IMR-90 (cell line): ENCODE results near the gene ZNF214. TPM values are rescaled to one million over a fixed set of nuclear protein-coding genes. Genes with fewer than 3 reads are reported as not detected.

Experiments
- ATAC-seq: fragments of 200-7000 bp; cut with Tn5 transposase; 2 replicates; pipeline ENCODE4 v1.9.1; 2020; ENCODE audit warnings: low read depth, mild to moderate bottlenecking, moderate library complexity
- BruUV-seq: library from RNA; stranded (reverse); fragments of 400-500 nt; replicated peaks from 2 replicates; lab custom pipeline; 2021; lab: Mats Ljungman, UMichigan
- CTCF ChIA-PET: fragments of 300-600 bp; formaldehyde crosslinking; extraction: SDS; loops from one replicate; lab custom pipeline; 2021; ENCODE audit warnings: antibody characterized with exemption; lab: Yijun Ruan, JAX
- POLR2A ChIA-PET: fragments of 300-600 bp; sonication (Branson Sonifier 250); formaldehyde crosslinking; loops from one replicate; lab custom pipeline; 2022; ENCODE audit warnings: antibody characterized with exemption; ENCODE audit not compliant: unreplicated experiment; lab: Charles Lee
- DNase-seq: peaks from one replicate; pipeline ENCODE4 v3.0.0; 2013
- H2AFZ ChIP-seq: replicated peaks from 2 replicates; pipeline ENCODE3; 2013; ENCODE audit warnings: low read length, mild to moderate bottlenecking; ENCODE audit not compliant: poor library complexity
- H2AK5ac ChIP-seq: 2 replicates; pipeline ENCODE4 v1.6.1; 2013; ENCODE audit warnings: low read depth, low read length, inconsistent platforms
- H2AK9ac ChIP-seq: replicated peaks from 2 replicates; pipeline ENCODE3; 2013; ENCODE audit warnings: mild to moderate bottlenecking, low read depth, low read length, moderate library complexity; ENCODE audit not compliant: poor library complexity
- H2BK120ac ChIP-seq: 2 replicates; pipeline ENCODE4 v1.6.1; 2013; ENCODE audit warnings: low read depth, low read length, inconsistent platforms
- H2BK15ac ChIP-seq: 3 replicates; pipeline ENCODE4 v1.6.1; 2013; ENCODE audit warnings: low read depth, low read length, inconsistent platforms
- H2BK20ac ChIP-seq: 2 replicates; pipeline ENCODE4 v1.6.1; 2013; ENCODE audit warnings: low read depth, mild to moderate bottlenecking, inconsistent platforms, low read length, moderate library complexity
- H2BK5ac ChIP-seq: 2 replicates; pipeline ENCODE4 v1.6.1; 2013; ENCODE audit warnings: mild to moderate bottlenecking, low read depth, low read length, inconsistent platforms; ENCODE audit not compliant: poor library complexity, severe bottlenecking
- H3K14ac ChIP-seq: replicated peaks from 2 replicates; pipeline ENCODE4 v1.6.1; 2013; ENCODE audit warnings: low read depth, low read length, inconsistent platforms
- H3K18ac ChIP-seq: 2 replicates; pipeline ENCODE4 v1.6.1; 2013; ENCODE audit warnings: low read depth, low read length, control low read depth
- H3K23ac ChIP-seq: 2 replicates; pipeline ENCODE4 v1.6.1; 2013; ENCODE audit warnings: low read depth, low read length, inconsistent platforms
- H3K27ac ChIP-seq: 2 replicates; pipeline ENCODE4 v1.5.1; 2013; ENCODE audit warnings: mild to moderate bottlenecking, control low read depth, low read length; ENCODE audit not compliant: insufficient read depth
- H3K27me3 ChIP-seq: 2 replicates; pipeline ENCODE4 v1.6.1; 2013; ENCODE audit warnings: low read length; ENCODE audit not compliant: control insufficient read depth, insufficient read depth
- H3K36me3 ChIP-seq: 2 replicates; pipeline ENCODE4 v1.6.1; 2013; ENCODE audit warnings: low read length, mixed read lengths; ENCODE audit not compliant: control insufficient read depth, insufficient read depth
- H3K4ac ChIP-seq: 2 replicates; pipeline ENCODE4 v1.6.1; 2013; ENCODE audit warnings: low read depth, low read length, inconsistent platforms
- H3K4me1 ChIP-seq: 2 replicates; pipeline ENCODE4 v1.6.1; 2013; ENCODE audit warnings: low read length, mixed read lengths; ENCODE audit not compliant: control insufficient read depth, insufficient read depth
- H3K4me2 ChIP-seq: 2 replicates; pipeline ENCODE4 v1.6.1; 2013; ENCODE audit warnings: low read depth, mild to moderate bottlenecking, control low read depth, low read length, moderate library complexity
- H3K4me3 ChIP-seq: 2 replicates; pipeline ENCODE4 v1.5.1; 2013; ENCODE audit warnings: low read depth, mild to moderate bottlenecking, control low read depth, low read length, moderate library complexity; ENCODE audit not compliant: insufficient read depth
- H3K56ac ChIP-seq: 2 replicates; pipeline ENCODE4 v1.6.1; 2013; ENCODE audit warnings: low read length, inconsistent platforms; ENCODE audit not compliant: insufficient read depth; ENCODE audit errors: extremely low read depth
- H3K79me1 ChIP-seq, 2 experiments: 2 replicates each; pipeline ENCODE4 v1.6.1; 2013; ENCODE audit warnings: low read length in 2 of 2, inconsistent platforms in 1 of 2, low read depth in 1 of 2
- H3K9ac ChIP-seq: 2 replicates; pipeline ENCODE4 v1.6.1; 2013; ENCODE audit warnings: low read depth, low read length, control low read depth
- H3K9me1 ChIP-seq: 2 replicates; pipeline ENCODE4 v1.6.1; 2013; ENCODE audit warnings: low read length, inconsistent platforms; ENCODE audit not compliant: insufficient read depth
- H3K9me3 ChIP-seq: 2 replicates; pipeline ENCODE4 v1.6.1; 2013; ENCODE audit warnings: low read length; ENCODE audit not compliant: control insufficient read depth, insufficient read depth
- H4K20me1 ChIP-seq: 2 replicates; pipeline ENCODE4 v1.6.1; 2013; ENCODE audit warnings: low read length, inconsistent platforms; ENCODE audit not compliant: insufficient read depth
- H4K5ac ChIP-seq: 2 replicates; pipeline ENCODE4 v1.6.1; 2013; ENCODE audit warnings: mild to moderate bottlenecking, low read depth, low read length, control low read depth
- H4K8ac ChIP-seq, 2 experiments: 2 replicates each; pipeline ENCODE4 v1.6.1; 2013; ENCODE audit warnings: low read depth in 2 of 2, low read length in 2 of 2, control low read depth in 1 of 2, inconsistent platforms in 1 of 2
- H4K91ac ChIP-seq: 2 replicates; pipeline ENCODE4 v1.6.1; 2013; ENCODE audit warnings: low read depth, low read length, inconsistent platforms; ENCODE audit not compliant: insufficient read depth
- BHLHE40 ChIP-seq: fragments of 150-350 bp; IDR thresholded peaks from 2 replicates; pipeline ENCODE4 v1.6.1; 2016; ENCODE audit warnings: mild to moderate bottlenecking, low read depth, low read length
- FOS ChIP-seq: fragments of 150-350 bp; IDR thresholded peaks from 2 replicates; pipeline ENCODE4 v1.6.1; 2016; ENCODE audit warnings: low read depth, low read length
- MAFK ChIP-seq: IDR thresholded peaks from 2 replicates; pipeline ENCODE4 v1.6.1; 2012; ENCODE audit warnings: low read depth, low read length, improper control_type of control experiment
- MAZ ChIP-seq: IDR thresholded peaks from 2 replicates; pipeline ENCODE4 v1.6.1; 2012; ENCODE audit warnings: low read depth, mild to moderate bottlenecking, low read length, improper control_type of control experiment, moderate library complexity, borderline replicate concordance
- NFE2L2 ChIP-seq: fragments of 150-350 bp; IDR thresholded peaks from 2 replicates; pipeline ENCODE4 v1.6.1; 2016; ENCODE audit warnings: low read depth, mild to moderate bottlenecking, low read length
- RAD21 ChIP-seq: IDR thresholded peaks from 2 replicates; pipeline ENCODE4 v1.6.1; 2012; ENCODE audit warnings: low read length, improper control_type of control experiment
- RCOR1 ChIP-seq: IDR thresholded peaks from 2 replicates; pipeline ENCODE4 v1.6.1; 2012; ENCODE audit warnings: mild to moderate bottlenecking, low read length, improper control_type of control experiment; ENCODE audit not compliant: insufficient replicate concordance
- USF2 ChIP-seq: fragments of 150-350 bp; IDR thresholded peaks from 2 replicates; pipeline ENCODE4 v1.6.1; 2017; ENCODE audit warnings: mild to moderate bottlenecking, antibody characterized with exemption, low read length, low read depth
- WGBS, 2 experiments: methylation state at CpG; one replicate each; pipeline versions ENCODE4 v1.1.5 to v1.1.7; 2013; ENCODE audit warnings: missing lambda C conversion rate in 2 of 2; ENCODE audit not compliant: insufficient read length in 1 of 2; ENCODE audit errors: extremely low coverage in 2 of 2; 5-methylcytosine and 5-hydroxymethylcytosine counted together
- dilution Hi-C: fragments of 300-500 bp; cut with HindIII; formaldehyde crosslinking; loops from one replicate; pipeline ENCODE4 v1.14.3; 2018; ENCODE audit warnings: low sequenced_read_pairs; ENCODE audit not compliant: unreplicated experiment
- in situ Hi-C: fragments of 300-500 bp; cut with MboI; formaldehyde crosslinking; loops from 3 replicates; pipeline ENCODE4 v1.14.3; 2019; ENCODE audit warnings: low sequenced_read_pairs, inconsistent platforms, mixed read lengths
- intact Hi-C: fragments of 100-400 bp; cut with micrococcal nuclease; formaldehyde crosslinking; loops from 2 replicates; pipeline ENCODE4 v1.10.0; 2022
- polyA plus RNA-seq, 3 experiments: library from polyadenylated mRNA; depleted of rRNA; stranded (reverse); fragments of >200 nt; gene quantifications; 2 replicates each; pipeline ENCODE4 v1.2.3, GENCODE V29; 2012; ENCODE audit warnings: low replicate concordance in 1 of 3
- total RNA-seq: library from RNA; depleted of rRNA; stranded (reverse); fragments of >200 nt; gene quantifications from 2 replicates; pipeline ENCODE4 v1.2.3, GENCODE V29; 2012

The ZNF214 gene
- total and polyA plus RNA-seq, 2 of the 4 experiments (the other 2 are of a cell fraction), result 0.82 to 2.5 TPM

- H3K4me3 ChIP-seq, result no peak overlapping the region; the same call in 1 of the 2 replicates
- peak; percentile 99 for DNase-seq
- peak overlapping the region; percentile 51; the same call in 1 of the 3 replicates for H2BK15ac ChIP-seq
- H2AK5ac ChIP-seq, result peak overlapping the region; percentile 65; the same call in 1 of the 2 replicates
- H3K14ac ChIP-seq, result peak overlapping the region; percentile 74
- dilution Hi-C loops (no loop called here), in situ Hi-C loops (no loop called here), intact Hi-C loops (loop anchor here (2.0 kb wide), 1 partner anchor 28 kb away; the partner anchor contains the start of genes NLRP14 and ZNF214)
- peaks cover 18% of the 10 kb centered on the region for H3K4me1 ChIP-seq
- 45% methylated on average over 2 of the region's 11 CpGs; no CpG with 5 or more reads in 1 of the 2 experiments for whole genome bisulfite sequencing, 2 experiments
- H2AK9ac ChIP-seq, result no peak overlapping the region
- ATAC-seq, result peak; percentile 84
- no peaks in the 10 kb centered on the region for H4K20me1 ChIP-seq
- peak overlapping the region; percentile 73; the same call in 1 of the 2 replicates for H3K4ac ChIP-seq
- H3K27ac ChIP-seq, result peak overlapping the region; percentile 67; the same call in 1 of the 2 replicates
- H3K79me1 ChIP-seq, result no peaks in the 10 kb centered on the region
- H4K91ac ChIP-seq, result peak overlapping the region; percentile 65
- H3K23ac ChIP-seq, result peak overlapping the region; percentile 75
- ChIA-PET CTCF (interaction anchor here (2.3 kb wide), 1 partner anchor 180 kb away, joined by 6 read pairs; no protein-coding TSS in a partner anchor), POLR2A (no interaction called here)
- H3K56ac ChIP-seq, result peak overlapping the region; percentile 54; the same call in 1 of the 2 replicates
- peak overlapping the region; percentile 93 for H2BK20ac ChIP-seq
- H3K9ac ChIP-seq, result peak overlapping the region; percentile 17; the same call in 1 of the 2 replicates
- H2BK120ac ChIP-seq, result peak overlapping the region; percentile 86
- no peaks in the 10 kb centered on the region for H3K27me3 ChIP-seq
- peaks cover 10% of the 10 kb centered on the region; the same call in 1 of the 2 replicates for H3K9me1 ChIP-seq
- peak overlapping the region; percentile 97 for H2BK5ac ChIP-seq
- no peaks in the 10 kb centered on the region for H3K36me3 ChIP-seq
- no peaks in the 10 kb centered on the region for H3K9me3 ChIP-seq
- H3K18ac ChIP-seq, result peak overlapping the region; percentile 99
- no TSS peak for BruUV-seq
- H3K4me2 ChIP-seq, result peak overlapping the region; percentile 74
- H2AFZ ChIP-seq, result no peak overlapping the region
- H4K5ac ChIP-seq, result peak overlapping the region; percentile 30; the same call in 1 of the 2 replicates
- peak overlapping the region in 1 of 2 experiments; percentile 73; a peak in 2 of 4 replicates for H4K8ac ChIP-seq
- TF ChIP-seq USF2 (peak; percentile 29; the same call in 1 of the 2 replicates), NFE2L2 (peak; percentile 73), RCOR1 (peak; percentile 59), MAZ (no peak), MAFK (peak; percentile 90), FOS (0 out of 2 replicates have a peak, but pooled peaks have one; percentile 33), BHLHE40 (no peak; the same call in 1 of the 2 replicates), RAD21 (no peak)
Measured at GRCh38 chr11:6992457-6993417, 27.4 kb downstream of the ZNF214 start.
